Esophagus muscularis mucosa (tissue), 4 donors: ENCODE measurements around the gene AP1G1.

Experiments
- CTCF ChIP-seq, 3 experiments: fragments of 200-600 bp in 2 of 3; fragments of 450-650 bp in 1 of 3; sonication (generic) in 2 of 3; IDR thresholded peaks; one replicate each; pipeline ENCODE4 v1.5.1; 2017 to 2019; ENCODE audit warnings: antibody characterized with exemption in 3 of 3, mild to moderate bottlenecking in 2 of 3, moderate library complexity in 1 of 3
- EP300 ChIP-seq: sonication (generic); formaldehyde crosslinking; IDR thresholded peaks from one replicate; pipeline ENCODE4 v1.6.1; 2017; ENCODE audit warnings: antibody characterized with exemption
- POLR2A ChIP-seq: fragments of 450-650 bp; IDR thresholded peaks from one replicate; pipeline ENCODE4 v1.6.1; 2017; ENCODE audit warnings: antibody characterized with exemption, moderate library complexity, mild to moderate bottlenecking, low read depth
- POLR2AphosphoS5 ChIP-seq, 2 donors: sonication (generic); formaldehyde crosslinking; IDR thresholded peaks; one replicate each; pipeline ENCODE4 v1.6.1; 2017; ENCODE audit warnings: antibody characterized with exemption in 2 of 2

DNA sequence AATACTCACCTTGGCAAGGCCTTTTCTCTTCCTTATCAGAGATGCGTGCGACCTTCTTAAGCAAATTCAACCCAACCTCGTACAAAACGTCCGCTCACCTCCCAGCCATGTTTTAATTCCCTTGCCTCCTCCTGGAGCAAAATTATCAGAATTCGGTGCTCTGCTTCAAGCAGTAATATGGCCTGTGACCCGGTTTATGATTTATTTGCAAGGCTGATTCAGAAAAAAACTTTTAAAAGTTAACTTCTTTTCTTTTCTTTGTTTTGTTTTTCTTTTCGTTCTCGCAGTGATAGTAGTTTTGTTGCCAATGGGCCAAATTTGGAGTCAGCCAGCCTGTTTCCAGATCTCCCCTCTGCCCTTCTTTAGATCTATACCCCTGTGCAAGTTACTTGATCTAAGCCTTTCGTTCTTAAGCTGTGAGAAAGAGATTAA is 84.3 kb downstream of the AP1G1 start, which contains the start of gene PHLPP2:
- no peak for TF ChIP-seq CTCF (IDR thresholded peaks at IDR 0.05)
- TF ChIP-seq POLR2A = no peak
- no peak for TF ChIP-seq POLR2AphosphoS5 (IDR thresholded peaks at IDR 0.05)
- TF ChIP-seq EP300 = no peak
